Mammary epithelial cell (primary cell): Measurements from ENCODE around the gene AIFM2.

Experiments
- EZH2 ChIP-seq: IDR thresholded peaks from 2 replicates; pipeline ENCODE4 v1.6.1; 2012; ENCODE audit warnings: low read length, inconsistent platforms, borderline replicate concordance
- TF ChIP-seq, protein P1 (sequence below), 2 donors: IDR thresholded peaks in 1 of 2; conservative IDR thresholded peaks in 1 of 2; 2 replicates each; pipeline ENCODE4 v1.5.1; 2011 to 2012; ENCODE audit warnings: inconsistent platforms in 2 of 2, low read length in 2 of 2, mild to moderate bottlenecking in 2 of 2, control low read depth in 1 of 2, low read depth in 1 of 2; ENCODE audit not compliant: insufficient read depth in 1 of 2; ENCODE audit errors: extremely low read depth in 1 of 2

DNA sequence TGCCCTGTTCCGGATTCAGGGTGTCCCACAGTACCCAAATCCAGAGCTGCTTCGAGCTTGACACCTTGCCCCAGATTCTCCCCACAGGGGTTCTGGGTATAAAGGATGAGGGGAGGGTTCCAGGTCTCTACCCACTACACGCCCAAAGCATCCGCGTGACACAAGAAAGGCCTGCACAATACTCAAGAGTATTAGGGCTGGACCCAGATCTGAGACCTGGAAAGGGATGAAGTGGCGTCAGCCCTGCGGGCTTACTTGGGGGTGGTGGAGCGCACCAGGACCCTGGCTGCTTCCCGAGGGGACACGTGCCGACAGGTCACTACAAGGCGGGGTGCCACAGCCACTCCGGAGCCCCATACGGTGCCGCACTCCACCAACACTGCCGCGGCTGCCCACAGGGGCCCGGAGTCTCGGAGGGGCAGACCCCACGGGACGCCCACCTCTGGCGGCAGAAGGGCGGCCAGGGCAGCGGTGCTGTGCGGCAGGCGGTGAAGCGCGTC, 12.6 kb upstream of the AIFM2 start:
- TF ChIP-seq, protein P1, sequence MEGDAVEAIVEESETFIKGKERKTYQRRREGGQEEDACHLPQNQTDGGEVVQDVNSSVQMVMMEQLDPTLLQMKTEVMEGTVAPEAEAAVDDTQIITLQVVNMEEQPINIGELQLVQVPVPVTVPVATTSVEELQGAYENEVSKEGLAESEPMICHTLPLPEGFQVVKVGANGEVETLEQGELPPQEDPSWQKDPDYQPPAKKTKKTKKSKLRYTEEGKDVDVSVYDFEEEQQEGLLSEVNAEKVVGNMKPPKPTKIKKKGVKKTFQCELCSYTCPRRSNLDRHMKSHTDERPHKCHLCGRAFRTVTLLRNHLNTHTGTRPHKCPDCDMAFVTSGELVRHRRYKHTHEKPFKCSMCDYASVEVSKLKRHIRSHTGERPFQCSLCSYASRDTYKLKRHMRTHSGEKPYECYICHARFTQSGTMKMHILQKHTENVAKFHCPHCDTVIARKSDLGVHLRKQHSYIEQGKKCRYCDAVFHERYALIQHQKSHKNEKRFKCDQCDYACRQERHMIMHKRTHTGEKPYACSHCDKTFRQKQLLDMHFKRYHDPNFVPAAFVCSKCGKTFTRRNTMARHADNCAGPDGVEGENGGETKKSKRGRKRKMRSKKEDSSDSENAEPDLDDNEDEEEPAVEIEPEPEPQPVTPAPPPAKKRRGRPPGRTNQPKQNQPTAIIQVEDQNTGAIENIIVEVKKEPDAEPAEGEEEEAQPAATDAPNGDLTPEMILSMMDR (conservative IDR thresholded peaks at IDR 0.05 in 1 of 2, IDR thresholded peaks at IDR 0.05 in 1 of 2; ENCODE audit: extremely low read depth in 1 of 2, insufficient read depth in 1 of 2, low read depth in 1 of 2, low read length in 2 of 2) = no peak
- TF ChIP-seq EZH2 = no peak
